ENCODE measurements around the gene RAC3.

GRCh38 chr17:82062076-82062983 lies 30.9 kb downstream of the RAC3 start:
- TF ChIP-seq CTCF (IDR thresholded peaks at IDR 0.05; ENCODE audit: low read length) (no peak), EZH2 (IDR thresholded peaks at IDR 0.05; ENCODE audit: borderline replicate concordance, low read length) (no peak)

Measured in OCI-LY1 (cell line).